GM12878 (cell line): ENCODE results near the gene PRKX. TPM values are rescaled to one million over a fixed set of nuclear protein-coding genes. Genes with fewer than 3 reads are reported as not detected.

Experiments used
- ATAC-seq: fragments of 200-7000 bp; cut with Tn5 transposase; 3 replicates; pipeline ENCODE4 v1.9.1; 2020; ENCODE audit warnings: mild to moderate bottlenecking, moderate library complexity
- BruUV-seq: library from RNA; stranded (reverse); fragments of 400-500 nt; replicated peaks from 2 replicates; lab custom pipeline; 2021; lab: Mats Ljungman, UMichigan
- CTCF ChIA-PET: fragments of 300-600 bp; sonication (Branson Sonifier 250); formaldehyde crosslinking; extraction: SDS; loops from one replicate; lab custom pipeline; 2021; ENCODE audit warnings: inconsistent platforms; lab: Yijun Ruan, JAX
- POLR2A ChIA-PET: fragments of 350-600 bp; formaldehyde crosslinking; extraction: SDS; loops from one replicate; lab custom pipeline; 2021; ENCODE audit warnings: inconsistent platforms; lab: Charles Lee
- RAD21 ChIA-PET: fragments of 300-600 bp; sonication (Branson Sonifier 250); formaldehyde crosslinking; loops from one replicate; lab custom pipeline; 2023; ENCODE audit warnings: antibody characterized with exemption; ENCODE audit not compliant: unreplicated experiment; lab: Charles Lee
- SMC1A ChIA-PET: fragments of 300-600 bp; sonication (Branson Sonifier 250); formaldehyde crosslinking; loops from one replicate; lab custom pipeline; 2023; ENCODE audit not compliant: unreplicated experiment, uncharacterized antibody; lab: Charles Lee
- DNase-seq: peaks from one replicate; pipeline ENCODE4 v3.0.0-alpha.2; 2011; ENCODE audit warnings: low read depth, low spot score
- FAIRE-seq: peaks from 3 replicates; lab custom pipeline; 2011; peaks lifted over from hg19 to GRCh38; lab: Jason Lieb, UNC
- H2AFZ ChIP-seq: 2 replicates; pipeline ENCODE4 v1.6.0; 2011; ENCODE audit warnings: low read depth, low read length, control low read depth; ENCODE audit not compliant: control insufficient read depth
- H3K27ac ChIP-seq: 2 replicates; pipeline ENCODE4 v1.5.1; 2011; ENCODE audit warnings: control low read depth; ENCODE audit not compliant: control insufficient read depth, insufficient read depth
- H3K27me3 ChIP-seq, 2 experiments: replicated peaks in 1 of 2; 2 replicates each; pipeline versions ENCODE4 v1.6.0 to v1.6.1; 2011; ENCODE audit warnings: low read length in 1 of 2; ENCODE audit not compliant: control insufficient read depth in 2 of 2, insufficient read depth in 2 of 2
- H3K36me3 ChIP-seq, 2 experiments: 2 replicates each; pipeline ENCODE4 v1.5.1; 2011; ENCODE audit warnings: low read length in 1 of 2; ENCODE audit not compliant: control insufficient read depth in 2 of 2, insufficient read depth in 2 of 2
- H3K4me1 ChIP-seq: 2 replicates; pipeline ENCODE4 v1.6.1; 2011; ENCODE audit warnings: mild to moderate bottlenecking, low read length, moderate library complexity, mixed read lengths; ENCODE audit not compliant: control insufficient read depth, insufficient read depth
- H3K4me2 ChIP-seq: 2 replicates; pipeline ENCODE4 v1.6.0; 2011; ENCODE audit warnings: control low read depth; ENCODE audit not compliant: control insufficient read depth, insufficient read depth
- H3K4me3 ChIP-seq: fragments of 200-600 bp; sonication (generic); 2 replicates; pipeline ENCODE4 v1.5.1; 2016
- H3K79me2 ChIP-seq: 2 replicates; pipeline ENCODE4 v1.6.0; 2011; ENCODE audit warnings: low read length; ENCODE audit not compliant: control insufficient read depth, insufficient read depth
- H3K9ac ChIP-seq: 2 replicates; pipeline ENCODE4 v1.8.0; 2011; ENCODE audit warnings: low read length, control low read depth, mixed read lengths; ENCODE audit not compliant: control insufficient read depth, insufficient read depth
- H3K9me3 ChIP-seq: replicated peaks from 3 replicates; pipeline ENCODE4 v1.5.1; 2011; ENCODE audit warnings: mild to moderate bottlenecking, low read length; ENCODE audit not compliant: control insufficient read depth, insufficient read depth
- H4K20me1 ChIP-seq: 2 replicates; pipeline ENCODE4 v1.6.0; 2011; ENCODE audit not compliant: control insufficient read depth, insufficient read depth
- HCFC1 ChIP-seq: fragments of 150-350 bp; IDR thresholded peaks from 2 replicates; pipeline ENCODE4 v1.6.1; 2014; ENCODE audit warnings: low read length
- IRF4 ChIP-seq: IDR thresholded peaks from 2 replicates; pipeline ENCODE4 v1.6.1; 2011; ENCODE audit warnings: low read depth, low read length
- NFYB ChIP-seq: IDR thresholded peaks from 2 replicates; pipeline ENCODE4 v1.6.1; 2011; ENCODE audit warnings: low read depth, mild to moderate bottlenecking, low read length, improper control_type of control experiment, moderate library complexity; ENCODE audit not compliant: insufficient read depth
- SUPT20H ChIP-seq: IDR thresholded peaks from 2 replicates; pipeline ENCODE4 v1.6.1; 2011; ENCODE audit warnings: low read depth, mild to moderate bottlenecking, low read length, moderate library complexity, borderline replicate concordance; ENCODE audit not compliant: control insufficient read depth
- WGBS: methylation state at CpG from one replicate; pipeline ENCODE4 v1.1.6; 2016; ENCODE audit warnings: low lambda C conversion rate; ENCODE audit not compliant: insufficient replicate concordance, insufficient coverage; ENCODE audit errors: missing lambda C conversion rate; 5-methylcytosine and 5-hydroxymethylcytosine counted together
- in situ Hi-C: fragments of 300-500 bp; cut with MboI; formaldehyde crosslinking; loops from 9 replicates; pipeline ENCODE4 v1.14.3; 2018; ENCODE audit warnings: mixed read lengths
- intact Hi-C: fragments of 100-400 bp; cut with micrococcal nuclease; formaldehyde crosslinking; loops from one replicate; pipeline ENCODE4 v1.14.2; 2022; ENCODE audit not compliant: unreplicated experiment
- polyA plus RNA-seq, 11 experiments: library from polyadenylated mRNA; depleted of rRNA in 4 of 11; unstranded in 6 of 11; stranded (reverse) in 5 of 11; fragments of >200 nt; fragmentation: Nextera tagmentation in 4 of 11; fragmentation: Illumina TruSeq in 1 of 11; extraction: Ambion mirVana in 4 of 11; extraction: Trizol in 1 of 11; gene quantifications; 1 replicate in 1 of 11; 2 replicates in 10 of 11; pipeline versions ENCODE4 v1.2.1 to v1.2.3, GENCODE V29; 2011 to 2016; ENCODE audit warnings: inconsistent platforms in 2 of 11, missing spikeins in 2 of 11, low read depth in 1 of 11
- total RNA-seq, 4 experiments: library from RNA; depleted of rRNA in 3 of 4; stranded (reverse); fragments of >200 nt in 3 of 4; fragmentation: Illumina TruSeq in 1 of 4; extraction: Trizol in 1 of 4; gene quantifications; 2 replicates each; pipeline versions ENCODE4 v1.2.1 to v1.2.3, GENCODE V29; 2013 to 2021
- TF ChIP-seq, protein P1 (sequence below): fragments of 150-350 bp; IDR thresholded peaks from 2 replicates; pipeline ENCODE4 v1.6.1; 2014; ENCODE audit warnings: mild to moderate bottlenecking, low read depth, low read length

PRKX gene
- total and polyA plus RNA-seq, 10 of the 15 experiments (the other 5 are each of a cell fraction or from before 2014, with no cell fraction given), result 3.9 to 45.3 (median 23.9) TPM

DNA sequence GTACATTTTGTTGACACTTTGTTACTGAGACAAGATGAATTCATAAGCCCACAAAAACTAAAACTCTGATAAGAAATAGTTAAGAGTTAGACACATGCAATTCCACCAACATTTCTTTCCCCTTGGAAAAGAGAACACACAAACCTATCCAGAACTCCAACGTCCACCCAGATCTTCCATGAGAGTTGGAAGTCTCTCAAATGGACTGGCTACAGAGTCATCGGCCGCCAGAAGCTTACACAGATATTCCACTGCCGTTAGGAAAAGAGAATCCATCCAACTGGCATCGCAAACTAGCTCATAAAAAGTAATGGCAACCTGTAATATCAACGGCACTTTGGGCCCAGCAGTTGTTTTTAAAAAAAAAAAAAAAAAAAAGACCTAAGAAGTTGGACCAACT is 114.7 kb downstream of the PRKX start (continued):
- no peak for TF ChIP-seq NFYB

DNA sequence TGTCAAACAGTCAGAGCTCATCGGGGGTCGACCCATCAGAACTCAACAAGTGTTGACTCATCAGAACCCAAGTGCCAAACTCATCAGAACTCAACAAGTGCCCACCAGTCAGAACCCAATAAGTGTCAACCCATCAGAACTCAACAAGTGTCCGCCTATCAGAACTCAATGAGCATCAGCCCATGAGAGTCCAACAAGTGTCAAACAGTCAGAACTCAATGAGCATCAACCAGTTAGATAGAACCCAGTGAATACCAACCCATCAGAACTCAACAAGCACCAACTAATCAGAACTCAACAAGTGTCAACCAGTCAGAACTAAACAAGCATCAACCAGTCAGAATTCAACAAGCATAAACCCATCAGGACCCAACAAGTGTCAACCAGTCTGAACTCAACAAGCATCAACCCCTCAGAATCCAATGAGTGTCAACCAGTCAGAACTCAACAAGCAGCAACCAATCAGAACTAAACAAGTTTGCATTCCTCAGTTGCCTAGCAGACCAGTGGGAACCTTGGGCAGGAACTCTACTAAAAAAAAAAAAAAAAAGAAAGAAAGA is 115.3 kb downstream of the PRKX start:
- H3K9me3 ChIP-seq, result no peaks in the 10 kb centered on the region
- 80% methylated on average over 3 of the region's 3 CpGs for WGBS
- no peaks in the 10 kb centered on the region for H3K79me2 ChIP-seq
- H3K36me3 ChIP-seq, result no peaks in the 10 kb centered on the region
- ChIA-PET CTCF (interaction anchor here (0.6 kb wide), 1 partner anchor 1351 kb away, joined by 3 read pairs; no protein-coding TSS in a partner anchor), POLR2A (no interaction called here), RAD21 (no interaction called here), SMC1A (no interaction called here)
- TF ChIP-seq SUPT20H, result no peak
- no peak for TF ChIP-seq IRF4
- no peak for TF ChIP-seq HCFC1
- TF ChIP-seq, protein P1, sequence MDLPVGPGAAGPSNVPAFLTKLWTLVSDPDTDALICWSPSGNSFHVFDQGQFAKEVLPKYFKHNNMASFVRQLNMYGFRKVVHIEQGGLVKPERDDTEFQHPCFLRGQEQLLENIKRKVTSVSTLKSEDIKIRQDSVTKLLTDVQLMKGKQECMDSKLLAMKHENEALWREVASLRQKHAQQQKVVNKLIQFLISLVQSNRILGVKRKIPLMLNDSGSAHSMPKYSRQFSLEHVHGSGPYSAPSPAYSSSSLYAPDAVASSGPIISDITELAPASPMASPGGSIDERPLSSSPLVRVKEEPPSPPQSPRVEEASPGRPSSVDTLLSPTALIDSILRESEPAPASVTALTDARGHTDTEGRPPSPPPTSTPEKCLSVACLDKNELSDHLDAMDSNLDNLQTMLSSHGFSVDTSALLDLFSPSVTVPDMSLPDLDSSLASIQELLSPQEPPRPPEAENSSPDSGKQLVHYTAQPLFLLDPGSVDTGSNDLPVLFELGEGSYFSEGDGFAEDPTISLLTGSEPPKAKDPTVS, result no peak
- no peak overlapping the region for H3K4me2 ChIP-seq
- H3K27me3 ChIP-seq, result no peaks in the 10 kb centered on the region
- intact Hi-C loops, result no loop called here
- BruUV-seq, result no TSS peak
- in situ Hi-C loops, result no loop called here
- H4K20me1 ChIP-seq, result no peaks in the 10 kb centered on the region
- DNase-seq (no peak), FAIRE-seq (no peak), ATAC-seq (no peak)
- no peak overlapping the region for H3K27ac ChIP-seq
- H3K4me1 ChIP-seq, result no peaks in the 10 kb centered on the region
- no peak overlapping the region for H2AFZ ChIP-seq
- H3K9ac ChIP-seq, result no peak overlapping the region
- no peak overlapping the region for H3K4me3 ChIP-seq
